Fibroblast of villous mesenchyme (primary cell): ENCODE data around the gene SLC35E1. TPM values are rescaled to one million over a fixed set of nuclear protein-coding genes. Genes with fewer than 3 reads are reported as not detected.

Experiments
- DNase-seq: peaks from one replicate; pipeline ENCODE4 v3.0.0-alpha.2; 2010; ENCODE audit warnings: low read depth
- H3K4me3 ChIP-seq: 2 replicates; pipeline ENCODE4 v1.5.1; 2011; ENCODE audit warnings: low read depth, mild to moderate bottlenecking, low read length
- total RNA-seq: library from RNA; depleted of rRNA; stranded (reverse); fragments of >200 nt; gene quantifications from 2 replicates; pipeline ENCODE4 v1.2.3, GENCODE V29; 2012
- TF ChIP-seq, protein P1 (sequence below): IDR thresholded peaks from 2 replicates; pipeline ENCODE4 v1.5.1; 2012; ENCODE audit warnings: low read depth, mild to moderate bottlenecking, low read length; ENCODE audit not compliant: insufficient read depth

The SLC35E1 gene
- total RNA-seq, 1 donor = 46.2 TPM

DNA sequence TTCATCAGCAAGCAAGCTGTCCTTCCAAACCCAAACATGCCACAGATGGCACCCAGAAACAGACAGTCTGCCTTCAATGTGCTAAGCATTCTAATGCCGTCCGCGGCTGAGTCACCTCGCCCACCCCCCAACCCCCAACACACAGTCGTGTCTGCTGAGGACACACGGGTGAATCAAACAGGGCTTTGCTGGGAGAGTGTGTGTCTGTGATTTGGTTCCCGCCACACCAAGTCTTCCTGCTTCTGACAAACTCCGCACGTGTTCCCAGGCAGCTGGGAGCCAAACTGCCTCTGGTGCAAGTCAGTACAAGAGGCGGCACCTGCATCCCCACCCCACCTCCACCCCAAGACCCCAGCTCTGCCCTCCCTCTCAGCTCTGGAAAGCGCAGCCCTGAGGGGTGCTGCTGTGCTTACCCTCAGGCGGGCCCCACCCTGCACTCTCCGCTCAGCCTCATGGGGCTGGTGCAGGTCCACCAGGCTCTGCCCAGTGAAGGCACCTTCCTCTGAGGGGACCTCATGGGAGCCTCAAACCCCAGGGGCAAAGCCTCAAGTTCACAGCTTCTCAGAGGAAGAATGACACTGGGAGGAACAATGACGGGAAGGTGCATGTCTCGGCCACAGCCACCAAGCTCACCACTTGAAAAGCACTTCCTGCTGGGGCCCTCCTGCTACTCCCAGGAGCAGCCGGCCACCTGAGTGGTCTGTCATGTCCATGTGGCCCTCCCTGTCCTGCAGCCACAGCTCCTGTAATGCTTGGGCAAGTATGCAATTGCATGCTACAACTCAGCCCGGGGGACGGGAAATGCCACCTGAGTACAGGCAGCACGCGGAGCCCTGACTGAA, 15.0 kb upstream of the SLC35E1 start:
- no peak overlapping the region for H3K4me3 ChIP-seq
- peak; percentile 60 for DNase-seq
- TF ChIP-seq, protein P1, sequence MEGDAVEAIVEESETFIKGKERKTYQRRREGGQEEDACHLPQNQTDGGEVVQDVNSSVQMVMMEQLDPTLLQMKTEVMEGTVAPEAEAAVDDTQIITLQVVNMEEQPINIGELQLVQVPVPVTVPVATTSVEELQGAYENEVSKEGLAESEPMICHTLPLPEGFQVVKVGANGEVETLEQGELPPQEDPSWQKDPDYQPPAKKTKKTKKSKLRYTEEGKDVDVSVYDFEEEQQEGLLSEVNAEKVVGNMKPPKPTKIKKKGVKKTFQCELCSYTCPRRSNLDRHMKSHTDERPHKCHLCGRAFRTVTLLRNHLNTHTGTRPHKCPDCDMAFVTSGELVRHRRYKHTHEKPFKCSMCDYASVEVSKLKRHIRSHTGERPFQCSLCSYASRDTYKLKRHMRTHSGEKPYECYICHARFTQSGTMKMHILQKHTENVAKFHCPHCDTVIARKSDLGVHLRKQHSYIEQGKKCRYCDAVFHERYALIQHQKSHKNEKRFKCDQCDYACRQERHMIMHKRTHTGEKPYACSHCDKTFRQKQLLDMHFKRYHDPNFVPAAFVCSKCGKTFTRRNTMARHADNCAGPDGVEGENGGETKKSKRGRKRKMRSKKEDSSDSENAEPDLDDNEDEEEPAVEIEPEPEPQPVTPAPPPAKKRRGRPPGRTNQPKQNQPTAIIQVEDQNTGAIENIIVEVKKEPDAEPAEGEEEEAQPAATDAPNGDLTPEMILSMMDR = no peak

DNA sequence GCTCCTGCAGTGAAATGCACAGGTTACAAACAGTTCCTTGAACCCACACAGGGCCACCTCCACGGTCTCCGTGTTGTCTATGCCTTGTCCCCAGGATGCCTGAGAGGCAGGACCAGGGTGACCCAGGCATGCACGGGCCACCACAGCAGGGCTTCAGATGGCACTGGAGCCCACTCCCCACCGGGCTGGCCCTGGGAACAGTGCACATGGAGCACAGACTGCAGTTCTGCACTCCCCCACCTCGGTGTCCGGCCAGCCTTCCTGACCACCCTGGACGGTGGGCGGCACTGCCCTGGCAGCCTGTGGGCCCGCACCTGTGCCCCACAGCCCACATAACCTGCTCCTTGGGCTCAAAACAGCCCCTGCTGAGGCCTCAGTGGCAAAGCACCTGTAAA, 14.3 kb upstream of the SLC35E1 start:
- H3K4me3 ChIP-seq = no peak overlapping the region
- no peak for DNase-seq
- TF ChIP-seq, protein P1 = no peak

DNA sequence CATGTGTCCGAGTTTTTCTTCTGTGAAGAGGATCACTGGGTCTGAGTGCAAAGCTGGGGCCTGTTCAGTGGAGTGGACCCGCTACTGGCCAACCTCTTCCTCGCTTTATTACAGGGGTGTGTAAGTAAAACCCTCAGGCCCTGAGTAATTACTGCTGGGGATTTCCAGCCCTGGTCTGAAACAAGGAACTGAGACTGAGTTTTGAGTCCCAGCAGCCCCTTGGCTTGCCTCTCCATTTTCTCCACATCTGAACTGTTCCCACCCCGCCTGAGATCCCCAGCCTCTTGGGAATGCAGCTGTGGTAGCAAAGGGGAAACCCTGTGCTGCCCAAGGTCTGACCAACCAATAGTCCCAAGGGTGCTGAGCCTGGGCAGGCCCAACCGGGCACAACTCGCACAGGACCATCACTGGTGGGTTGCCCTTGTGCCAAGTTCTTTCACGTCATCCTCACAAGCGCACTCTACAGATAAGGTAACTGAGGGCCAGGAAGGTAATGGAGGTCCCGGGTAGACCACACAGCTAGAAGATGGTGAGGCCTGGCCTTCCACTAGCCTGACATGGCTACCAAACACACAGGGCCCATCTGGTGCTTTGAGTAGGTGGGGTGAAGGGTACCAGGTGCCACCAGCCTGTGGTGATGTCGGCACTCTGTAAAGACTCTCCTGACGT, 13.7 kb upstream of the SLC35E1 start:
- no peak for DNase-seq
- TF ChIP-seq, protein P1 = no peak
- no peak overlapping the region for H3K4me3 ChIP-seq

DNA sequence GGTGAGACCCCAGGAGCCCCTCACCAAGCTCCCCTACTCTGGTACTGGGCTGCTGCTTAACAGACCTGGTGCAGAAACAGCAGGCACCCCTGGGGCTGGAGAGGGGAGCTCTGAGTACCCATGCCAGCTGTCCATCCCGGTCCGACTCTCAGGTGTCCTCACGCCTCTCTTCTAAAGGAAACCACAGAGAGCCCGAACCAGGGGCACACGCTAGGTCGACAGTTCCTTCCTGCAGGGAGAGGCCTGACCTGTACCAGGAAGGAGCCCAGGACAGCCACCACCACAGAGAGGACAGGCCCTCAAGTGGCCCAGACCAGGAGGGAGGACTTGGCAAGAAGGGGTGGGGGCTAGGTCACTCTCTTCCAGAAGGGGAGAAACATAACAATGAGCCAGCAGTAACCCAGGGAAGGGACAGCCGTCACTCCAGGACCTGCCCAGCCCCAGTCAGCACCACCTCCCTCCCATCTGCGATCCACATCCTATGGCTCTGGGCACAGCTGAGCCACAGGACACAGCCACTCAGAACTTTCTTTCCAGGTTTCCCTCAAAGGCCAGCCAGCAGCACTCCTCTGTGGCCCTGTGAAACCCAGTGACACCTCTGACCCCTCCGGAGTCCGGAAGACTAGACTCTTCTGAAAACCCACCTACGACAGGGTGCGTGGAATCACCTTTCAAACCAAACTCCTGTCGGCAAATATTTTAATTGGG, 13.0 kb upstream of the SLC35E1 start:
- no peak overlapping the region for H3K4me3 ChIP-seq
- DNase-seq = no peak
- TF ChIP-seq, protein P1 = no peak

DNA sequence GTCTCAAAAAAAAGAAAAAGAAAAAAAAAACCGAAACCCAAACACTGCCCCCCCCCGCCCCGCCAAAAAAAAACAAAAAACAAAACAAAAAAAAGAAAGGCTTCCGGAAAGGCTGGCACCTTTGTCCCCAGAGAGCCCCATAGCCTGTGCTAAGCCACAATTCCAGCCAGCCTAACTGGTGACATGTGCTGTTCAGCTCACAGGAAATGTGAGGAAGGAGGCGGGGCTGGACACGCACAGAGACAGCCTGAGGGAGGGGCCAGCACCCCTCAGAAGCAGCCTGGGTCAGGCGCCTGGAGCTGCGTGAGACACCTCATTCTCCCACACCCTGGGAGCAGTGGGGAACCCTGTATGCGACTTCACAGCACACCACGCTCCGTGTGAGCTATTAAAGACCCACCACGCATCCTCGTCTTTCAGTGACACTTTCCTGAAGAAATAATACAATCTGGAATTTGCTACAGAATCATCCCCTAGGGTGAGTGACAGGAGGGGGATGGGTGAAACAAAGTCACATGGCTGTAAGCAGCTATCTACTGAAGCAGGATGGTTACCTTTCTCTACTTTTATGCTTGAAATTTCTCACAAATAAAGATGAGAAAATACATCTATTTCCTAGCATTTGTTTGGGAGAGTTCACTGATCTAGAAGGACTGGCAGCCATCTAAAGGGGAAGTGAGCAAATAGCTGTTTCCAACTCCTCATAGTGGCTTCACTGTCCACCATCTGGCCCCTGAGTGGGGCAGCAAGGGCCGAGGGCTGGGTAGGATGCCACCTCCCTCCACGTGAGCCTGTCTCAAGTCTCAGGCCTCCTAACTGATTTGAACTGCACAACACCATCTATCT, 12.3 kb upstream of the SLC35E1 start:
- DNase-seq = peak; percentile 91
- TF ChIP-seq, protein P1 = no peak
- no peak overlapping the region for H3K4me3 ChIP-seq
